Sigmoid colon (tissue), 7 donors: ENCODE results near the gene TLR10. TPM values are rescaled to one million over a fixed set of nuclear protein-coding genes. Genes with fewer than 3 reads are reported as not detected.

Experiments used
- DNase-seq: peaks from one replicate; pipeline ENCODE4 v3.0.0-alpha.2; 2019
- H3K27ac ChIP-seq, 4 donors: fragments of 200-600 bp; sonication (generic); one replicate each; pipeline ENCODE4 v1.5.1; 2016 to 2019; ENCODE audit warnings: mild to moderate bottlenecking in 1 of 4
- H3K27me3 ChIP-seq, 3 donors: fragments of 200-600 bp; sonication (generic); one replicate each; pipeline ENCODE4 v1.5.1; 2019; ENCODE audit warnings: mild to moderate bottlenecking in 1 of 3
- H3K36me3 ChIP-seq, 4 donors: fragments of 200-600 bp; sonication (generic); one replicate each; pipeline ENCODE4 v1.5.1; 2016 to 2019
- H3K4me1 ChIP-seq, 4 donors: fragments of 200-600 bp; sonication (generic); one replicate each; pipeline ENCODE4 v1.5.1; 2017 to 2019
- H3K4me3 ChIP-seq, 4 donors: fragments of 200-600 bp; sonication (generic); one replicate each; pipeline ENCODE4 v1.5.1; 2017 to 2019; ENCODE audit warnings: mild to moderate bottlenecking in 2 of 4, moderate library complexity in 1 of 4
- H3K9me3 ChIP-seq, 4 donors: fragments of 200-600 bp in 3 of 4; sonication (generic) in 3 of 4; one replicate each; pipeline versions ENCODE4 v1.5.1 to v1.6.1; 2013 to 2019
- EP300 ChIP-seq, 4 donors: sonication (generic); formaldehyde crosslinking; IDR thresholded peaks; one replicate each; pipeline ENCODE4 v1.6.1; 2017; ENCODE audit warnings: antibody characterized with exemption in 4 of 4
- POLR2A ChIP-seq, 2 donors: fragments of 450-650 bp; IDR thresholded peaks; one replicate each; pipeline ENCODE4 v1.6.1; 2016; ENCODE audit warnings: antibody characterized with exemption in 2 of 2, mild to moderate bottlenecking in 2 of 2, moderate library complexity in 2 of 2
- POLR2AphosphoS5 ChIP-seq, 4 donors: sonication (generic); formaldehyde crosslinking; IDR thresholded peaks; one replicate each; pipeline ENCODE4 v1.6.1; 2017; ENCODE audit warnings: antibody characterized with exemption in 4 of 4
- WGBS, 2 donors: extraction: QIAGEN DNeasy Blood & Tissue Kit; methylation state at CpG; one replicate each; pipeline ENCODE4 v1.1.7; 2013; 5-methylcytosine and 5-hydroxymethylcytosine counted together
- intact Hi-C: fragments of 100-400 bp; cut with DNase I; formaldehyde crosslinking; loops from one replicate; pipeline ENCODE4 v1.15.1; 2023
- polyA plus RNA-seq, 3 donors: library from polyadenylated mRNA; stranded (reverse); fragments of 200-250 nt; gene quantifications; one replicate each; pipeline ENCODE4 v1.2.3, GENCODE V29; 2013
- total RNA-seq, 4 donors: library from RNA; depleted of rRNA; stranded (reverse); fragments of >200 nt; gene quantifications; one replicate each; pipeline ENCODE4 v1.1.0, GENCODE V29; 2016
- TF ChIP-seq, protein P1 (sequence below), 4 experiments: fragments of 450-650 bp in 3 of 4; fragments of 200-600 bp in 1 of 4; IDR thresholded peaks; one replicate each; pipeline ENCODE4 v1.5.1; 2016 to 2019; ENCODE audit warnings: antibody characterized with exemption in 4 of 4, mild to moderate bottlenecking in 3 of 4, moderate library complexity in 2 of 4
- donor health status: healthy with polysubstance abuse.
- donor health status: Bipolar disorder and iron deficiency.
- donor health status: healthy.

The TLR10 gene
- total and polyA plus RNA-seq, 7 donors, result under 0.01 to 6.8 (median 0.16) TPM; not detected in 2

- 72 to 82% methylated on average over 1 of the region's 1 CpG for WGBS, 2 donors
- H3K9me3 ChIP-seq, result no peaks in the 10 kb centered on the region
- no peak for TF ChIP-seq EP300 (IDR thresholded peaks at IDR 0.05)
- no peak for TF ChIP-seq POLR2AphosphoS5 (IDR thresholded peaks at IDR 0.05)
- no peak for TF ChIP-seq POLR2A (IDR thresholded peaks at IDR 0.05)
- TF ChIP-seq, protein P1, sequence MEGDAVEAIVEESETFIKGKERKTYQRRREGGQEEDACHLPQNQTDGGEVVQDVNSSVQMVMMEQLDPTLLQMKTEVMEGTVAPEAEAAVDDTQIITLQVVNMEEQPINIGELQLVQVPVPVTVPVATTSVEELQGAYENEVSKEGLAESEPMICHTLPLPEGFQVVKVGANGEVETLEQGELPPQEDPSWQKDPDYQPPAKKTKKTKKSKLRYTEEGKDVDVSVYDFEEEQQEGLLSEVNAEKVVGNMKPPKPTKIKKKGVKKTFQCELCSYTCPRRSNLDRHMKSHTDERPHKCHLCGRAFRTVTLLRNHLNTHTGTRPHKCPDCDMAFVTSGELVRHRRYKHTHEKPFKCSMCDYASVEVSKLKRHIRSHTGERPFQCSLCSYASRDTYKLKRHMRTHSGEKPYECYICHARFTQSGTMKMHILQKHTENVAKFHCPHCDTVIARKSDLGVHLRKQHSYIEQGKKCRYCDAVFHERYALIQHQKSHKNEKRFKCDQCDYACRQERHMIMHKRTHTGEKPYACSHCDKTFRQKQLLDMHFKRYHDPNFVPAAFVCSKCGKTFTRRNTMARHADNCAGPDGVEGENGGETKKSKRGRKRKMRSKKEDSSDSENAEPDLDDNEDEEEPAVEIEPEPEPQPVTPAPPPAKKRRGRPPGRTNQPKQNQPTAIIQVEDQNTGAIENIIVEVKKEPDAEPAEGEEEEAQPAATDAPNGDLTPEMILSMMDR (IDR thresholded peaks at IDR 0.05), result no peak
- intact Hi-C loops, result no loop called here
- H3K27me3 ChIP-seq, result no peaks in the 10 kb centered on the region
- no peaks in the 10 kb centered on the region for H3K36me3 ChIP-seq
- no peak overlapping the region for H3K4me3 ChIP-seq
- H3K4me1 ChIP-seq, result no peaks in the 10 kb centered on the region
- H3K27ac ChIP-seq, result no peak overlapping the region
- no peak for DNase-seq
Measured at GRCh38 chr4:38788317-38788716, 5.5 kb upstream of the TLR10 start.

DNA sequence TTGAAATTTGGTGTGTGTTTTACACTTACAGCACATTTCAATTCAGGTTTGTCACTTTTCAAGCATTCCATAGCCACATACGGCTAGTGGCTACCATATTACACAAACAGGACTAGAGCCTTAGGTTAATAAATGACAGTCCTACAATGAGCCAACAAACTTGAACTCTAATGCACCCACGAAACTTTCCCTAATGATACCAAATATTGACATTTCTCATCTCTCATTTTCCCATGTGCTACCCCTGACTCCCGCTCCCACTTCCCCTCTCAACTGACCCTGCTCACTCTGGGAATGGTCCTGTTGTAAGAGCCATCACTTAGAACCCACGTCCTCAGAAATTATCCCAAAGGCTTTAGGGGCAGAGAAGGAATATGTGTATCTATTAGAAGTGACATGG lies 4.9 kb upstream of the TLR10 start:
- Histone ChIP-seq H3K4me1 (no peaks in the 10 kb centered on the region), H3K4me3 (no peak overlapping the region), H3K27ac (no peak overlapping the region), H3K27me3 (no peaks in the 10 kb centered on the region), H3K9me3 (no peaks in the 10 kb centered on the region), H3K36me3 (no peaks in the 10 kb centered on the region)
- intact Hi-C loops, result no loop called here
- no peak for DNase-seq
- TF ChIP-seq POLR2A (IDR thresholded peaks at IDR 0.05), result no peak
- TF ChIP-seq EP300 (IDR thresholded peaks at IDR 0.05), result no peak
- TF ChIP-seq, protein P1 (IDR thresholded peaks at IDR 0.05), result no peak
- TF ChIP-seq POLR2AphosphoS5 (IDR thresholded peaks at IDR 0.05), result no peak
- 66 to 80% methylated on average over 4 of the region's 4 CpGs for WGBS, 2 donors

DNA sequence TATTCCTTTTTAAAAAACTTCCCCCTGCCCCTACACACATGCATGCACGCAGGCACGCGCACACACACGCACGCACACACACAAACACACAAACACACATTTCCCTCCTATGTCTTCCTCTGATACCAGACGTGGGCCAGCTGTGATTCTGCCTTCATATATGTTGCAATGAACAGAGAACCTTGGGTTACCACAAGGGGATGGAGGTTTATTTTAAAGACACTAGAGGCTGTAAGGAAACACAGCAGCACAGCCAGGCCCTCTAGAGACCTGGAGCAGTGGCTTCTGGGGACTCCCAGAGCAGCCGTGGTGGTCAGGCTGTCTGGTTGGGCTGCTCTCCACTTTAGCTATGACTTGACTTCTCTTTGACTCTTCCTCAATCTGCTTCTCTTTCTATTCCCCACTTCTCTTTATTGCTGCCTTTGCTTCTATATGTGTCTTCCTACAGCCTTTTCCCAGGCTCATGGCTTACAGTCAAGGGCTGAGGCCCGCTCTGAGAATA lies 3.2 kb upstream of the TLR10 start:
- H3K27ac ChIP-seq, result no peak overlapping the region
- intact Hi-C loops, result no loop called here

GRCh38 chr4:38785041-38785790 lies 2.4 kb upstream of the TLR10 start:
- no peaks in the 10 kb centered on the region for H3K27me3 ChIP-seq
- no peaks in the 10 kb centered on the region for H3K9me3 ChIP-seq
- no peak overlapping the region for H3K27ac ChIP-seq
- WGBS, 2 donors, result 64 to 69% methylated on average over 6 of the region's 6 CpGs
- H3K36me3 ChIP-seq, result no peaks in the 10 kb centered on the region
- intact Hi-C loops, result no loop called here
- no peaks in the 10 kb centered on the region for H3K4me1 ChIP-seq
- TF ChIP-seq EP300 (IDR thresholded peaks at IDR 0.05), result no peak
- DNase-seq, result no peak
- H3K4me3 ChIP-seq, result no peak overlapping the region

More for the DNA sequence above, 3.2 kb upstream of the TLR10 start:
- Histone ChIP-seq H3K27me3 (no peaks in the 10 kb centered on the region), H3K9me3 (no peaks in the 10 kb centered on the region), H3K4me3 (no peak overlapping the region), H3K36me3 (no peaks in the 10 kb centered on the region), H3K4me1 (no peaks in the 10 kb centered on the region)
- DNase-seq, result no peak
- no peak for TF ChIP-seq EP300 (IDR thresholded peaks at IDR 0.05)
- TF ChIP-seq, protein P1 (IDR thresholded peaks at IDR 0.05), result no peak
- TF ChIP-seq POLR2A (IDR thresholded peaks at IDR 0.05), result no peak
- no peak for TF ChIP-seq POLR2AphosphoS5 (IDR thresholded peaks at IDR 0.05)
- 77 to 90% methylated on average over 8 of the region's 8 CpGs for WGBS, 2 donors

DNA sequence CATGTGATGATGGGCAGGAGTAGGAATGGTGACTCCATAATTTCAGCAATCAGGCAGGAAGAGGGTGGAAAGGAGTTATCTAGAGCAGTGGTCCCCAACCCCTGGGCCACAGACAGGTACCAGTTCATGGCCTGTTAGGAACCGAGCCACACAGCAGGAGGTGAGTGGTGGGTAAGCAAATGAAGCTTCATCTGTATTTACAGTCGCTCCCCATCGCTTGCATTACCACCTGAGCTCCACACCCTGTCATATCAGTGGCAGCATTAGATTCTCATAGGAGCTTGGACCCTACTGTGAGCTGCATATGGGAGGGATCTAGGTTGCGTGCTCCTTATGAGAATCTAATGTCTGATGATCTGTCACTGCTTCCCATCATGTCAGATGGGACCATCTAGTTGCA lies 1.4 kb upstream of the TLR10 start:
- Histone ChIP-seq H3K4me3 (no peak overlapping the region), H3K4me1 (no peaks in the 10 kb centered on the region), H3K9me3 (no peaks in the 10 kb centered on the region), H3K36me3 (no peaks in the 10 kb centered on the region), H3K27ac (no peak overlapping the region), H3K27me3 (no peaks in the 10 kb centered on the region)
- WGBS, 2 donors, result 94 to 95% methylated on average over 4 of the region's 4 CpGs
- intact Hi-C loops, result no loop called here
- TF ChIP-seq, protein P1 (IDR thresholded peaks at IDR 0.05), result no peak
- TF ChIP-seq POLR2A (IDR thresholded peaks at IDR 0.05), result no peak
- TF ChIP-seq POLR2AphosphoS5 (IDR thresholded peaks at IDR 0.05), result no peak
- TF ChIP-seq EP300 (IDR thresholded peaks at IDR 0.05), result no peak
- DNase-seq, result no peak
